Ecto neural progenitor cell (in vitro differentiated cells): ENCODE results near the gene LTB4R.

Source experiments
- DNase-seq: peaks from one replicate; pipeline ENCODE4 v3.0.0-alpha.2; 2018; ENCODE audit warnings: low spot score

Gene LTB4R

GRCh38 chr14:24279301-24280186 is 31.8 kb upstream of the LTB4R start:
- DNase-seq: no peak

- DNase-seq: no peak
These were observed 30.4 kb upstream of the LTB4R start for GRCh38 chr14:24280797-24281460.

- no peak for DNase-seq
These were observed 29.7 kb upstream of the LTB4R start for GRCh38 chr14:24281636-24282035.

- DNase-seq: no peak
These were observed 28.6 kb upstream of the LTB4R start for GRCh38 chr14:24282736-24283135.

GRCh38 chr14:24283796-24284460 is 27.4 kb upstream of the LTB4R start:
- no peak for DNase-seq

- DNase-seq: no peak
These were observed 26.7 kb upstream of the LTB4R start for GRCh38 chr14:24284501-24285035.

GRCh38 chr14:24285351-24285750 is 26.0 kb upstream of the LTB4R start:
- DNase-seq: no peak

GRCh38 chr14:24286996-24287395 is 24.3 kb upstream of the LTB4R start:
- DNase-seq: no peak

- DNase-seq: no peak
These were observed 21.5 kb upstream of the LTB4R start for GRCh38 chr14:24289649-24290280.

- DNase-seq: no peak
These were observed 20.6 kb upstream of the LTB4R start for GRCh38 chr14:24290746-24291145.

GRCh38 chr14:24291446-24292117 is 19.7 kb upstream of the LTB4R start:
- no peak for DNase-seq

GRCh38 chr14:24292118-24292807 is 19.0 kb upstream of the LTB4R start:
- no peak for DNase-seq

GRCh38 chr14:24293525-24293924 is 17.8 kb upstream of the LTB4R start:
- no peak for DNase-seq

- DNase-seq: peak; percentile 70
These were observed 14.8 kb upstream of the LTB4R start for GRCh38 chr14:24296341-24297157.

GRCh38 chr14:24297190-24297964 is 13.9 kb upstream of the LTB4R start:
- DNase-seq: no peak

GRCh38 chr14:24298892-24299254 is 12.4 kb upstream of the LTB4R start:
- DNase-seq: no peak

- peak; percentile 96 for DNase-seq
These were observed 11.8 kb upstream of the LTB4R start, which contains the start of the genes DHRS1 and NOP9 for GRCh38 chr14:24299255-24300191. Gene DHRS1, minus strand, starts transcription at chr14:24299780. Its CDS starts 674 bp downstream, at chr14:24299106. Gene NOP9, plus strand, starts transcription at chr14:24299850. Its CDS starts 105 bp downstream, at chr14:24299955.
